CD14-positive monocyte (primary cell): Measurements from ENCODE around the gene AGBL1. TPM values are rescaled to one million over a fixed set of nuclear protein-coding genes. Genes with fewer than 3 reads are reported as not detected.

ENCODE experiments used
- DNase-seq, 3 donors: peaks; one replicate each; pipeline ENCODE4 v3.0.0-alpha.2; 2011 to 2022
- H2AFZ ChIP-seq: 2 replicates; pipeline ENCODE4 v1.6.0; 2012; ENCODE audit warnings: mild to moderate bottlenecking, low read depth, low read length, inconsistent platforms; ENCODE audit not compliant: insufficient read depth, poor library complexity, severe bottlenecking
- H3K27ac ChIP-seq, 2 donors: 1 replicate in 1 of 2; 2 replicates in 1 of 2; pipeline ENCODE4 v1.5.1; 2012 to 2013; ENCODE audit warnings: low read length in 2 of 2, control low read depth in 1 of 2, inconsistent platforms in 1 of 2, low read depth in 1 of 2, mild to moderate bottlenecking in 1 of 2
- H3K27me3 ChIP-seq, 2 donors: one replicate each; pipeline versions ENCODE4 v1.6.0 to v1.6.1; 2011 to 2013; ENCODE audit warnings: low read length in 2 of 2; ENCODE audit not compliant: control insufficient read depth in 2 of 2, insufficient read depth in 2 of 2
- H3K36me3 ChIP-seq, 2 donors: replicated peaks in 1 of 2; 1 replicate in 1 of 2; 2 replicates in 1 of 2; pipeline versions ENCODE4 v1.5.1 to v1.6.1; 2012 to 2013; ENCODE audit warnings: low read length in 2 of 2, control low read depth in 1 of 2, inconsistent platforms in 1 of 2, mild to moderate bottlenecking in 1 of 2; ENCODE audit not compliant: insufficient read depth in 2 of 2, control insufficient read depth in 1 of 2
- H3K4me1 ChIP-seq, 2 donors: 1 replicate in 1 of 2; 2 replicates in 1 of 2; pipeline versions ENCODE4 v1.5.1 to v1.6.1; 2012 to 2013; ENCODE audit warnings: low read length in 2 of 2, control low read depth in 1 of 2, inconsistent platforms in 1 of 2, mild to moderate bottlenecking in 1 of 2, moderate library complexity in 1 of 2; ENCODE audit not compliant: insufficient read depth in 2 of 2, control insufficient read depth in 1 of 2
- H3K4me2 ChIP-seq: replicated peaks from 2 replicates; pipeline ENCODE3; 2012; ENCODE audit warnings: low read length, moderate library complexity, mild to moderate bottlenecking; ENCODE audit not compliant: poor library complexity, severe bottlenecking; ENCODE audit errors: extremely low read depth
- H3K4me3 ChIP-seq, 3 experiments: fragments of 200-600 bp in 1 of 3; sonication (generic) in 1 of 3; replicated peaks in 1 of 3; 1 replicate in 2 of 3; 2 replicates in 1 of 3; pipeline ENCODE4 v1.5.1; 2011 to 2013; ENCODE audit warnings: low read length in 3 of 3, mild to moderate bottlenecking in 3 of 3, control low read depth in 2 of 3, low read depth in 2 of 3, inconsistent platforms in 1 of 3, moderate library complexity in 1 of 3
- H3K79me2 ChIP-seq: 2 replicates; pipeline ENCODE4 v1.6.0; 2012; ENCODE audit warnings: mild to moderate bottlenecking, control low read depth, inconsistent platforms, low read length, moderate library complexity; ENCODE audit not compliant: insufficient read depth
- H3K9ac ChIP-seq: 2 replicates; pipeline ENCODE4 v1.6.0; 2017; ENCODE audit warnings: low read length, mild to moderate bottlenecking; ENCODE audit not compliant: insufficient read depth, poor library complexity, severe bottlenecking
- H3K9me3 ChIP-seq, 2 donors: replicated peaks in 1 of 2; 1 replicate in 1 of 2; 2 replicates in 1 of 2; pipeline versions ENCODE4 v1.5.1 to v1.6.1; 2012 to 2013; ENCODE audit warnings: low read length in 2 of 2, control low read depth in 1 of 2; ENCODE audit not compliant: control insufficient read depth in 1 of 2, insufficient read depth in 1 of 2
- H4K20me1 ChIP-seq: 2 replicates; pipeline ENCODE4 v1.6.0; 2012; ENCODE audit warnings: mild to moderate bottlenecking, low read length, control low read depth, moderate library complexity; ENCODE audit not compliant: insufficient read depth
- H3K27ac Mint-ChIP-seq, 7 donors: one replicate each; pipeline ENCODE4 v1.8.0; 2020; ENCODE audit warnings: mild to moderate bottlenecking in 7 of 7, mixed read lengths in 7 of 7, moderate library complexity in 6 of 7, inconsistent platforms in 2 of 7
- H3K27me3 Mint-ChIP-seq, 3 donors: one replicate each; pipeline ENCODE4 v1.8.0; 2021 to 2022; ENCODE audit warnings: low read depth in 3 of 3, mild to moderate bottlenecking in 3 of 3, mixed read lengths in 3 of 3, moderate library complexity in 3 of 3, inconsistent platforms in 1 of 3
- H3K36me3 Mint-ChIP-seq, 2 donors: one replicate each; pipeline ENCODE4 v1.8.0; 2020; ENCODE audit warnings: mixed read lengths in 2 of 2, inconsistent platforms in 1 of 2, mild to moderate bottlenecking in 1 of 2
- H3K4me1 Mint-ChIP-seq: one replicate; pipeline ENCODE4 v1.8.0; 2020; ENCODE audit warnings: mild to moderate bottlenecking, mixed read lengths
- H3K4me3 Mint-ChIP-seq, 2 donors: one replicate each; pipeline ENCODE4 v1.8.0; 2020; ENCODE audit warnings: mild to moderate bottlenecking in 2 of 2, mixed read lengths in 2 of 2, moderate library complexity in 1 of 2
- H3K9me3 Mint-ChIP-seq, 7 donors: one replicate each; pipeline ENCODE4 v1.8.0; 2020 to 2022; ENCODE audit warnings: mixed read lengths in 7 of 7, mild to moderate bottlenecking in 6 of 7, moderate library complexity in 6 of 7, inconsistent platforms in 2 of 7
- CTCF ChIP-seq: fragments of 200-600 bp; IDR thresholded peaks from one replicate; pipeline ENCODE4 v1.8.0; 2022; ENCODE audit warnings: antibody characterized with exemption, mild to moderate bottlenecking
- WGBS: methylation state at CpG from one replicate; pipeline ENCODE4 v1.1.5; 2013; ENCODE audit warnings: missing lambda C conversion rate; ENCODE audit not compliant: insufficient coverage; 5-methylcytosine and 5-hydroxymethylcytosine counted together
- intact Hi-C, 2 donors: fragments of 100-400 bp; cut with micrococcal nuclease; formaldehyde crosslinking; loops; one replicate each; pipeline versions ENCODE4 v1.15.0 to v1.15.1; 2023
- polyA plus RNA-seq, 3 donors: library from polyadenylated mRNA; depleted of rRNA in 1 of 3; unstranded in 2 of 3; stranded (reverse) in 1 of 3; fragments of 300-500 nt in 2 of 3; fragments of >200 nt in 1 of 3; fragmentation: Illumina TruSeq in 2 of 3; gene quantifications; 1 replicate in 2 of 3; 2 replicates in 1 of 3; pipeline ENCODE4 v1.2.3, GENCODE V29; 2012 to 2021

Gene AGBL1
- polyA plus RNA-seq, 3 donors = not detected

- no peaks in the 10 kb centered on the region for H3K9me3 ChIP-seq
- no peak for TF ChIP-seq CTCF
Measured at GRCh38 chr15:86657305-86657704, 577.6 kb downstream of the AGBL1 start.

GRCh38 chr15:86659724-86660411 is 580.2 kb downstream of the AGBL1 start:
- no peak overlapping the region for H3K27ac Mint-ChIP-seq
- no peak overlapping the region for H3K4me3 Mint-ChIP-seq
- no peak for DNase-seq
- no peaks in the 10 kb centered on the region for H3K4me1 Mint-ChIP-seq
- H3K36me3 ChIP-seq = no peaks in the 10 kb centered on the region
- WGBS = 88% methylated on average over 4 of the region's 5 CpGs
- TF ChIP-seq CTCF = no peak
- H3K79me2 ChIP-seq = no peaks in the 10 kb centered on the region
- H3K9ac ChIP-seq = no peak overlapping the region
- no peaks in the 10 kb centered on the region for H3K27me3 ChIP-seq
- H3K4me2 ChIP-seq = no peak overlapping the region
- H3K36me3 Mint-ChIP-seq = no peaks in the 10 kb centered on the region
- no peak overlapping the region for H3K27ac ChIP-seq
- H3K27me3 Mint-ChIP-seq = peaks cover 0 to 2% (median 0%) of the 10 kb centered on the region in 3 donors
- H2AFZ ChIP-seq = no peak overlapping the region
- H4K20me1 ChIP-seq = no peaks in the 10 kb centered on the region
- H3K4me3 ChIP-seq = no peak overlapping the region
- intact Hi-C loops = no loop called here
- H3K9me3 Mint-ChIP-seq = peaks cover 0 to 4% (median 0%) of the 10 kb centered on the region in 7 donors
- H3K4me1 ChIP-seq = no peaks in the 10 kb centered on the region
- H3K9me3 ChIP-seq = no peaks in the 10 kb centered on the region

More at GRCh38 chr15:86657305-86657704, 577.6 kb downstream of the AGBL1 start:
- H3K27me3 Mint-ChIP-seq = no peaks in the 10 kb centered on the region
- Histone ChIP-seq H3K4me3 (no peak overlapping the region), H3K4me1 (no peaks in the 10 kb centered on the region), H3K9ac (no peak overlapping the region), H3K4me2 (no peak overlapping the region), H4K20me1 (no peaks in the 10 kb centered on the region), H3K36me3 (no peaks in the 10 kb centered on the region), H2AFZ (no peak overlapping the region), H3K79me2 (no peaks in the 10 kb centered on the region), H3K27me3 (no peaks in the 10 kb centered on the region), H3K27ac (no peak overlapping the region)
- H3K4me3 Mint-ChIP-seq = no peak overlapping the region
- DNase-seq = no peak
- intact Hi-C loops = no loop called here
- H3K27ac Mint-ChIP-seq = no peak overlapping the region
- no peaks in the 10 kb centered on the region for H3K36me3 Mint-ChIP-seq
- H3K4me1 Mint-ChIP-seq = no peaks in the 10 kb centered on the region
- H3K9me3 Mint-ChIP-seq = peaks cover 0 to 4% (median 0%) of the 10 kb centered on the region in 7 donors
- 75% methylated on average over 1 of the region's 2 CpGs for WGBS
